Activated CD4-positive, alpha-beta T cell treated with anti-CD3 and anti-CD28 coated beads, Interleukin-2, amount 50 U/mL, for 24 hours (primary cell): ENCODE results near the gene CLEC17A.
"Not testable (repeated sequence)": the region's sequence is repeated elsewhere in the genome, so short reads cannot be mapped to it uniquely, and the experiment has no call there.

ENCODE experiments used
- DNase-seq, 2 donors: peaks; one replicate each; pipeline ENCODE4 v3.0.0-alpha.2; 2020; ENCODE audit warnings: low read depth in 1 of 2, low spot score in 1 of 2

CLEC17A gene

GRCh38 chr19:14558370-14559066 is 24.4 kb upstream of the CLEC17A start:
- DNase-seq = no peak

- DNase-seq = no peak
Observed at GRCh38 chr19:14559916-14560775, 22.7 kb upstream of the CLEC17A start.

- DNase-seq = no peak
Observed at GRCh38 chr19:14560776-14561108, 22.1 kb upstream of the CLEC17A start.

- no peak for DNase-seq
Observed at GRCh38 chr19:14561249-14561648, 21.6 kb upstream of the CLEC17A start.

GRCh38 chr19:14561847-14562351 is 21.0 kb upstream of the CLEC17A start:
- DNase-seq = no peak

GRCh38 chr19:14562660-14563589 is 20.0 kb upstream of the CLEC17A start:
- no peak for DNase-seq

GRCh38 chr19:14563590-14563926 is 19.3 kb upstream of the CLEC17A start:
- DNase-seq = no peak

- peak in 1 of 2 donors; percentile 45 for DNase-seq
Observed at GRCh38 chr19:14563989-14564651, 18.8 kb upstream of the CLEC17A start.

- not testable (repeated sequence) for DNase-seq
Observed at GRCh38 chr19:14564652-14565297, 18.1 kb upstream of the CLEC17A start.

- no peak for DNase-seq
Observed at GRCh38 chr19:14565298-14565679, 17.6 kb upstream of the CLEC17A start.

GRCh38 chr19:14565765-14566711 is 16.8 kb upstream of the CLEC17A start:
- DNase-seq = no peak

GRCh38 chr19:14566712-14567077 is 16.2 kb upstream of the CLEC17A start:
- no peak for DNase-seq

- no peak for DNase-seq
Observed at GRCh38 chr19:14567079-14567478, 15.8 kb upstream of the CLEC17A start.

GRCh38 chr19:14570864-14571527 is 11.9 kb upstream of the CLEC17A start:
- DNase-seq = no peak

GRCh38 chr19:14571695-14572490 is 11.0 kb upstream of the CLEC17A start, which contains the start of gene NDUFB7:
TSS of gene NDUFB7 (minus strand) at chr19:14572066. CDS start at chr19:14572000, 66 bp downstream.
- DNase-seq = peak; percentile 76 to 88

GRCh38 chr19:14575428-14575980 is 7.4 kb upstream of the CLEC17A start:
- no peak for DNase-seq

GRCh38 chr19:14576363-14576762 is 6.5 kb upstream of the CLEC17A start:
- DNase-seq = no peak

- DNase-seq = no peak
Observed at GRCh38 chr19:14577264-14577663, 5.6 kb upstream of the CLEC17A start.
